Nephron (organoid): Measurements from ENCODE around the gene CBLC.

Source experiments
- H3K27ac Mint-ChIP-seq, 3 experiments: 2 replicates each; pipeline ENCODE4 v1.8.0; 2020; ENCODE audit warnings: mixed read lengths in 3 of 3, mild to moderate bottlenecking in 2 of 3, moderate library complexity in 1 of 3
- H3K27me3 Mint-ChIP-seq: 2 replicates; pipeline ENCODE4 v1.8.0; 2021; ENCODE audit warnings: low read depth, mild to moderate bottlenecking, moderate library complexity, mixed read lengths
- H3K36me3 Mint-ChIP-seq: 2 replicates; pipeline ENCODE4 v1.8.0; 2020; ENCODE audit warnings: low read depth, mixed read lengths
- H3K4me1 Mint-ChIP-seq: 2 replicates; pipeline ENCODE4 v1.8.0; 2020; ENCODE audit warnings: mixed read lengths
- H3K4me3 Mint-ChIP-seq, 3 experiments: 2 replicates each; pipeline ENCODE4 v1.8.0; 2020; ENCODE audit warnings: mild to moderate bottlenecking in 3 of 3, mixed read lengths in 3 of 3, moderate library complexity in 2 of 3
- H3K9me3 Mint-ChIP-seq: 2 replicates; pipeline ENCODE4 v1.8.0; 2020; ENCODE audit warnings: mixed read lengths
- TF ChIP-seq, protein P1 (sequence below), 3 experiments: fragments of 200-600 bp; sonication (generic); IDR thresholded peaks; one replicate each; pipeline ENCODE4 v1.5.0; 2021; ENCODE audit warnings: antibody characterized with exemption in 3 of 3; ENCODE audit not compliant: unreplicated experiment in 3 of 3

The CBLC gene

DNA sequence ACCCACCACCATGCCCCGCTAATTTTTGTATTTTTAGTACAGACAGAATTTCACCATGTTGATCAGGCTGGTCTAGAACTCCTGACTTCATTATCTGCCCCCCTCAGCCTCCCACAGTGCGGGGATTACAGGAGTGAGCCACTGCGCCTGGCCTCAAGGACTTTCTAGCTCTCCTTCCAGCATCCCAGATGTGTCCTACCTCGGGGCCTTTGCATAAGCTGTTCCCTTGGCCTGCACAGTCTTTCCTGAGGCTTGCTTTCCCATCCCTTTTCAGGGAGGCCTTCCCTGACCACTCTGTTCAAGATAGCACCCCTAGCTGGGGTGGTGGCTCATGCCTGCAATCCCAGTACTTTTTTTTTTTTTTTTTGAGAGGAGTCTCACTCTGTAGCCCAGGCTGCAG is 16.9 kb downstream of the CBLC start:
- TF ChIP-seq, protein P1, sequence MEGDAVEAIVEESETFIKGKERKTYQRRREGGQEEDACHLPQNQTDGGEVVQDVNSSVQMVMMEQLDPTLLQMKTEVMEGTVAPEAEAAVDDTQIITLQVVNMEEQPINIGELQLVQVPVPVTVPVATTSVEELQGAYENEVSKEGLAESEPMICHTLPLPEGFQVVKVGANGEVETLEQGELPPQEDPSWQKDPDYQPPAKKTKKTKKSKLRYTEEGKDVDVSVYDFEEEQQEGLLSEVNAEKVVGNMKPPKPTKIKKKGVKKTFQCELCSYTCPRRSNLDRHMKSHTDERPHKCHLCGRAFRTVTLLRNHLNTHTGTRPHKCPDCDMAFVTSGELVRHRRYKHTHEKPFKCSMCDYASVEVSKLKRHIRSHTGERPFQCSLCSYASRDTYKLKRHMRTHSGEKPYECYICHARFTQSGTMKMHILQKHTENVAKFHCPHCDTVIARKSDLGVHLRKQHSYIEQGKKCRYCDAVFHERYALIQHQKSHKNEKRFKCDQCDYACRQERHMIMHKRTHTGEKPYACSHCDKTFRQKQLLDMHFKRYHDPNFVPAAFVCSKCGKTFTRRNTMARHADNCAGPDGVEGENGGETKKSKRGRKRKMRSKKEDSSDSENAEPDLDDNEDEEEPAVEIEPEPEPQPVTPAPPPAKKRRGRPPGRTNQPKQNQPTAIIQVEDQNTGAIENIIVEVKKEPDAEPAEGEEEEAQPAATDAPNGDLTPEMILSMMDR (IDR thresholded peaks at IDR 0.05; ENCODE audit: unreplicated experiment in 3 of 3), result no peak
- H3K9me3 Mint-ChIP-seq, result no peaks in the 10 kb centered on the region
- H3K36me3 Mint-ChIP-seq, result no peaks in the 10 kb centered on the region
- peaks cover 5% of the 10 kb centered on the region for H3K27me3 Mint-ChIP-seq
- H3K27ac Mint-ChIP-seq, result no peak overlapping the region
- peak overlapping the region in 1 of 3 experiments; percentile 16 for H3K4me3 Mint-ChIP-seq
- peaks cover 14% of the 10 kb centered on the region for H3K4me1 Mint-ChIP-seq

DNA sequence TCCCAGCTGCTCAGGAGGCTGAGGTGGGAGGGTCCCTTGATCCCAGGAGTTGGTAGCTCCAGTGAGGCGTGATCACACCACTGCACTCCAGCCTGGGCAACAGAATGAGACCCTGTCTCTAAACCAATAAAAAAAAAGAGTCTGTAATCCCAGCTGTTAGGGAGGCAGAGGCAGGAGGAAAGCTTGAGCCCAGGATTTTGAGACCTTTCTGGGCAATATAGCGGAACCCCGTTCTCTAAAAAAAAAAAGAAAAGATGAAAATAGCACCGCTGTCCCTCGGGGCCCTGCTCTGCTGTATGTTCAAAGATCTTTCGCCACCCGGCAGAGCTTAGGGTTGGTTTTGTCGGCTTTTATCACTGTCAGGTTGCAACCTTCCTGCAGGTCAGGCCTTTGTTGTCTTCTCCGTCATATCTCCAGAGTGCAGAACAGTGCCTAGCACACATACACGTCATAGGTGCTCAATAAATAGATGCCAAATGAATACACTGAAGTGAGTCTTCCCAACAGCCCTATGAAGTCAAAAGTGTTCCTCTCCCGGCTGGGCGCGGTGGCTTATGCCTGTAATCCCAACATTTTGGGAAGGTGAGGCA is 17.8 kb downstream of the CBLC start:
- Mint-ChIP-seq H3K4me1 (peaks cover 14% of the 10 kb centered on the region), H3K9me3 (no peaks in the 10 kb centered on the region), H3K4me3 (no peak overlapping the region), H3K36me3 (no peaks in the 10 kb centered on the region), H3K27me3 (peaks cover 5% of the 10 kb centered on the region), H3K27ac (peak overlapping the region in 2 of 3 experiments; percentile 28 to 58)
- TF ChIP-seq, protein P1 (IDR thresholded peaks at IDR 0.05; ENCODE audit: unreplicated experiment in 3 of 3), result no peak

DNA sequence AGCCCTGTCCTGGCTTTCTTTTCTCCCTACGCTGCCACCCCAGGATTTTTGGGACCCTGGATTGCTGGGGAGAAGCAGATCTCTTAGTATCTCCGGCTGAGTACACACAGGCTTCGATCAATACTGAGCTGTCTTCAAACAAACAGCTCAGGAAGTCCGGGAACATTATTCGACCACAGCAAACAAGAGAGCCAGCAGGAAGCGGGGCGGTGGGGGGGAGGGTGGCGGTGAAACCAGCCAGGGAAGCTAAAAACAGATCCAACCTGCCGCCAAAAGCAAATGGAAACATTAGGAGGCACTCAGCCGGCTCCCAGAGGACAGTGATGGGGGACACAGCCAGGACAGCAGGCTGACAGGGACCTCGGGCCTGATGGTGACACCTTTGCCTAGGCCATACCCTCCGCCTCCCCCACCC is 19.0 kb downstream of the CBLC start:
- no peaks in the 10 kb centered on the region for H3K36me3 Mint-ChIP-seq
- TF ChIP-seq, protein P1 (IDR thresholded peaks at IDR 0.05; ENCODE audit: unreplicated experiment in 3 of 3), result no peak
- H3K4me3 Mint-ChIP-seq, result no peak overlapping the region
- peaks cover 14% of the 10 kb centered on the region for H3K4me1 Mint-ChIP-seq
- peaks cover 5% of the 10 kb centered on the region for H3K27me3 Mint-ChIP-seq
- no peaks in the 10 kb centered on the region for H3K9me3 Mint-ChIP-seq
- H3K27ac Mint-ChIP-seq, result peak overlapping the region; percentile 84 to 94 (median 93)

DNA sequence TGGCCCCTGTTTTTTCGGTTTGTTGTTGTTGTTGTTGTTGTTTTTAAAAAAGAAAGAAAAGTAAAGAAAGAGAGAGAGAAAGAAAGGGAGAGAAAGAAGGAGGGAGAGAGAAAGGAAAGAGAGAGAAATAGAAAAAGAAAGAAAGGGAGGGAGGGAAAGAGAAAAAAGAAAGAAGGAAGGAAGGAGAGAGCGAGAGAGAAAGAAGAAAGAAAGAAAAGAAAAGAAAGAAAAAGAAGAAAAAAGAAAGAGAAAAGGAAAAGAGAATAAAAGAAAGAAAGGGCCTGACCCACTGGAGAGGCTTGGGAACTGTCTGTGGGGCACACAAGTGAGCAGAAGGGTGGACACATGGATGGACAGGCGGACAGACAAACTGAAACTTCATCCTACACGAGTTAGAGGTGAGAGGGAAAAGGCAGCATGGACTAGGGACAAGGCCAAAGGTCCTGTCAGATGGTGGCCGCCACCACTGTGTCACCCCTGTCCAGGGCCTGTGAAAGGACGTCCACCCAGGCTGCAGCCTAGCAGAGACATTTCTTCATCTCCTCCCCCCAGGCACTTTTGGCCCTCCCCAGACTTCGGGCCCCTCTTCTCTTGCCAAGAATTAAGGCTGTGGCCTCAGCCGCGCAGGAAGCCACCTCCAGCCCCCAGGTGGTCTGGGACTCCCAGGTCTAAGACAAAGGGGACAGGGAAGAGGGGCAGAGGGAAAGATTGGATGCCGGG is 22.1 kb downstream of the CBLC start:
- peak overlapping the region in 2 of 3 experiments; percentile 57 to 77 for H3K27ac Mint-ChIP-seq
- no peak overlapping the region for H3K4me3 Mint-ChIP-seq
- TF ChIP-seq, protein P1 (IDR thresholded peaks at IDR 0.05; ENCODE audit: unreplicated experiment in 3 of 3), result no peak
- peaks cover 9% of the 10 kb centered on the region for H3K27me3 Mint-ChIP-seq
- H3K4me1 Mint-ChIP-seq, result peaks cover 14% of the 10 kb centered on the region
- H3K9me3 Mint-ChIP-seq, result no peaks in the 10 kb centered on the region
- H3K36me3 Mint-ChIP-seq, result no peaks in the 10 kb centered on the region

DNA sequence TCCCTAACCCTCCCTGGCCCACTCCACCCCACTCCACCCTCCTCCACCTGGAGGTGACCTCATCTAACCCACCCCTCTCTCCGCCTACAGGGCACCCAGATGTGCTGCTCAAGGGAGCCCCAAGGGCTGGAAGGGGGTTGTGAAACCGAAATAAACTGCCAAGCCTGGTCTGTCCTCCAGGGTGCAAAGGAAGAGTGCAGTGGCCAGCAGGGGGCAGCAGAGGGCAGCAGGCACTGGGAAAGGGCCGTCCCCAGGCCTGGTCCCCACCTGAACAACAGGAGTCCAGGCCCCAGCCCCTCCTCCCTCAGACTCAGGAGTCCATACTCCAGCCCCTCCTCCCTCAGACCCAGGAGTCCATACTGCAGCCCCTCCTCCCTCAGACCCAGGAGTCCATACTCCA is 22.8 kb downstream of the CBLC start:
- Mint-ChIP-seq H3K36me3 (no peaks in the 10 kb centered on the region), H3K4me1 (peaks cover 14% of the 10 kb centered on the region), H3K4me3 (no peak overlapping the region), H3K27ac (peak overlapping the region in 1 of 3 experiments; percentile 45), H3K27me3 (peaks cover 9% of the 10 kb centered on the region), H3K9me3 (no peaks in the 10 kb centered on the region)
- TF ChIP-seq, protein P1 (IDR thresholded peaks at IDR 0.05; ENCODE audit: unreplicated experiment in 3 of 3), result peak; percentile 87 to 95 (median 89)
